Stimulated activated CD4-positive, alpha-beta T cell treated with anti-CD3 and anti-CD28 coated beads, Interleukin-15, amount 100 ng/mL, for 1 hour (primary cell): ENCODE measurements around the gene CNBD2.
"Not testable (repeated sequence)": the region's sequence is repeated elsewhere in the genome, so short reads cannot be mapped to it uniquely, and the experiment has no call there.

Experiments used
- DNase-seq, 2 donors: peaks; one replicate each; pipeline ENCODE4 v3.0.0-alpha.2; 2020; ENCODE audit warnings: low read depth in 1 of 2, low spot score in 1 of 2

CNBD2 gene

GRCh38 chr20:36060676-36061075 lies 92.3 kb downstream of the CNBD2 start:
- DNase-seq, result no peak

GRCh38 chr20:36061754-36062153 lies 93.4 kb downstream of the CNBD2 start:
- DNase-seq, result no peak

GRCh38 chr20:36062799-36063198 lies 94.4 kb downstream of the CNBD2 start:
- no peak for DNase-seq

- DNase-seq, result no peak
Observed at GRCh38 chr20:36063916-36064657, 95.7 kb downstream of the CNBD2 start.

GRCh38 chr20:36064658-36065426 lies 96.5 kb downstream of the CNBD2 start:
- DNase-seq, result peak; percentile 88 to 96

- no peak for DNase-seq
Observed at GRCh38 chr20:36065427-36065998, 97.1 kb downstream of the CNBD2 start.

- DNase-seq, result no peak
Observed at GRCh38 chr20:36066777-36067176, 98.4 kb downstream of the CNBD2 start.

GRCh38 chr20:36068526-36068925 lies 100.1 kb downstream of the CNBD2 start:
- DNase-seq, result not testable (repeated sequence)

GRCh38 chr20:36070451-36070850 lies 102.1 kb downstream of the CNBD2 start:
- no peak for DNase-seq

- DNase-seq, result no peak
Observed at GRCh38 chr20:36071848-36072247, 103.5 kb downstream of the CNBD2 start.

- DNase-seq, result no peak
Observed at GRCh38 chr20:36074983-36075382, 106.6 kb downstream of the CNBD2 start.

- not testable (repeated sequence) for DNase-seq
Observed at GRCh38 chr20:36077762-36078161, 109.4 kb downstream of the CNBD2 start.

GRCh38 chr20:36079486-36079885 lies 111.1 kb downstream of the CNBD2 start:
- no peak for DNase-seq

GRCh38 chr20:36079984-36080383 lies 111.6 kb downstream of the CNBD2 start:
- not testable (repeated sequence) for DNase-seq
